B cell (primary cell): ENCODE data around the gene NTRK3. TPM values are rescaled to one million over a fixed set of nuclear protein-coding genes. Genes with fewer than 3 reads are reported as not detected.

ENCODE experiments used
- ATAC-seq: fragments of 200-7000 bp; cut with Tn5 transposase; one replicate; pipeline ENCODE4 v1.10.0; 2021; ENCODE audit warnings: low read depth, mild to moderate bottlenecking, moderate number of reproducible peaks, moderate library complexity
- CTCF ChIA-PET: fragments of 350-600 bp; sonication (Branson Sonifier 250); formaldehyde crosslinking; loops from one replicate; lab custom pipeline; 2021; ENCODE audit warnings: antibody characterized with exemption, inconsistent platforms; lab: Charles Lee
- POLR2A ChIA-PET: fragments of 350-600 bp; sonication (Branson Sonifier 250); formaldehyde crosslinking; loops from one replicate; lab custom pipeline; 2021; ENCODE audit warnings: antibody characterized with exemption; lab: Charles Lee
- DNase-seq: peaks from one replicate; pipeline ENCODE4 v3.0.0; 2013
- H2AFZ ChIP-seq: 2 replicates; pipeline ENCODE4 v1.6.1; 2012; ENCODE audit warnings: mild to moderate bottlenecking, low read depth, low read length; ENCODE audit not compliant: insufficient read depth, poor library complexity, severe bottlenecking
- H3K27ac ChIP-seq, 2 donors: 1 replicate in 1 of 2; 2 replicates in 1 of 2; pipeline ENCODE4 v1.5.1; 2012 to 2013; ENCODE audit warnings: low read length in 2 of 2, mild to moderate bottlenecking in 2 of 2, moderate library complexity in 1 of 2
- H3K27me3 ChIP-seq, 4 experiments: fragments of 200-600 bp in 1 of 4; sonication (generic) in 1 of 4; replicated peaks in 1 of 4; 1 replicate in 2 of 4; 2 replicates in 2 of 4; pipeline versions ENCODE4 v1.6.1 to v1.7.0; 2013 to 2016; ENCODE audit warnings: low read length in 3 of 4, mild to moderate bottlenecking in 2 of 4, mixed read lengths in 1 of 4, moderate library complexity in 1 of 4; ENCODE audit not compliant: insufficient read depth in 4 of 4, control insufficient read depth in 3 of 4; ENCODE audit errors: control extremely low read depth in 1 of 4
- H3K36me3 ChIP-seq, 2 experiments: replicated peaks in 1 of 2; 1 replicate in 1 of 2; 2 replicates in 1 of 2; pipeline versions ENCODE4 v1.6.1 to v1.7.1; 2013; ENCODE audit warnings: low read length in 1 of 2; ENCODE audit not compliant: insufficient read depth in 2 of 2, control insufficient read depth in 1 of 2; ENCODE audit errors: control extremely low read depth in 1 of 2, extremely low read depth in 1 of 2
- H3K4me1 ChIP-seq, 2 donors: fragments of 200-600 bp in 1 of 2; sonication (generic) in 1 of 2; 1 replicate in 1 of 2; 2 replicates in 1 of 2; pipeline versions ENCODE4 v1.5.1 to v1.6.1; 2013 to 2017; ENCODE audit warnings: low read length in 2 of 2; ENCODE audit not compliant: control insufficient read depth in 2 of 2, insufficient read depth in 2 of 2
- H3K4me2 ChIP-seq: replicated peaks from 2 replicates; pipeline ENCODE3; 2012; ENCODE audit warnings: mild to moderate bottlenecking, low read depth, low read length; ENCODE audit not compliant: poor library complexity, severe bottlenecking
- H3K4me3 ChIP-seq, 5 experiments: fragments of 200-600 bp in 1 of 5; sonication (generic) in 1 of 5; 1 replicate in 3 of 5; 2 replicates in 2 of 5; pipeline versions ENCODE4 v1.5.1 to v1.7.0; 2011 to 2016; ENCODE audit warnings: low read length in 4 of 5, mild to moderate bottlenecking in 4 of 5, low read depth in 2 of 5, control low read depth in 1 of 5, moderate library complexity in 1 of 5; ENCODE audit not compliant: insufficient read depth in 1 of 5; ENCODE audit errors: control extremely low read depth in 1 of 5, extremely low read depth in 1 of 5
- H3K79me2 ChIP-seq: fragments of 200-600 bp; sonication (generic); one replicate; pipeline ENCODE4 v1.6.0; 2016; ENCODE audit warnings: low read length; ENCODE audit not compliant: control insufficient read depth, insufficient read depth
- H3K9ac ChIP-seq: fragments of 200-600 bp; sonication (generic); 2 replicates; pipeline ENCODE4 v1.6.1; 2017; ENCODE audit warnings: mild to moderate bottlenecking, low read length, moderate library complexity
- H3K9me3 ChIP-seq, 3 donors: one replicate each; pipeline versions ENCODE4 v1.6.1 to v1.7.1; 2013; ENCODE audit warnings: low read length in 2 of 3; ENCODE audit not compliant: control insufficient read depth in 2 of 3, insufficient read depth in 1 of 3; ENCODE audit errors: control extremely low read depth in 1 of 3
- H4K20me1 ChIP-seq: 2 replicates; pipeline ENCODE4 v1.6.0; 2012; ENCODE audit warnings: mild to moderate bottlenecking, low read length; ENCODE audit not compliant: insufficient read depth, control insufficient read depth, poor library complexity, severe bottlenecking
- H3K27ac Mint-ChIP-seq: one replicate; pipeline ENCODE4 v1.8.0; 2021; ENCODE audit warnings: mixed read lengths
- H3K27me3 Mint-ChIP-seq: one replicate; pipeline ENCODE4 v1.8.0; 2021; ENCODE audit warnings: mixed read lengths
- H3K4me1 Mint-ChIP-seq: one replicate; pipeline ENCODE4 v1.8.0; 2021; ENCODE audit warnings: mixed read lengths
- H3K4me3 Mint-ChIP-seq: one replicate; pipeline ENCODE4 v1.8.0; 2021; ENCODE audit warnings: mixed read lengths
- H3K9me3 Mint-ChIP-seq: one replicate; pipeline ENCODE4 v1.8.0; 2022; ENCODE audit warnings: mixed read lengths; ENCODE audit not compliant: insufficient read depth
- EZH2 ChIP-seq: IDR thresholded peaks from 2 replicates; pipeline ENCODE4 v1.6.1; 2012; ENCODE audit warnings: borderline replicate concordance, low read depth, mild to moderate bottlenecking, moderate library complexity, low read length; ENCODE audit not compliant: insufficient read depth, poor library complexity, severe bottlenecking
- WGBS: methylation state at CpG from one replicate; pipeline ENCODE4 v1.1.5; 2013; ENCODE audit warnings: missing lambda C conversion rate; ENCODE audit not compliant: insufficient coverage; 5-methylcytosine and 5-hydroxymethylcytosine counted together
- intact Hi-C: fragments of 100-400 bp; cut with micrococcal nuclease; formaldehyde crosslinking; loops from one replicate; pipeline ENCODE4 v1.10.0; 2022
- polyA plus RNA-seq: library from polyadenylated mRNA; depleted of rRNA; stranded (reverse); fragments of >200 nt; gene quantifications from 2 replicates; pipeline ENCODE4 v1.2.3, GENCODE V29; 2012
- total RNA-seq, 2 donors: library from RNA; stranded (reverse); fragments of 120-200 nt in 1 of 2; gene quantifications; 1 replicate in 1 of 2; 2 replicates in 1 of 2; pipeline versions ENCODE4 v1.2.3 to v1.2.4, GENCODE V29; 2013 to 2022
- TF ChIP-seq, protein P1 (sequence below): fragments of 200-600 bp; IDR thresholded peaks from one replicate; pipeline ENCODE4 v1.8.0; 2022; ENCODE audit warnings: antibody characterized with exemption, mild to moderate bottlenecking

NTRK3 gene
- total and polyA plus RNA-seq, 2 donors (not counting 1 experiment from before 2014, with no cell fraction given) = not detected

DNA sequence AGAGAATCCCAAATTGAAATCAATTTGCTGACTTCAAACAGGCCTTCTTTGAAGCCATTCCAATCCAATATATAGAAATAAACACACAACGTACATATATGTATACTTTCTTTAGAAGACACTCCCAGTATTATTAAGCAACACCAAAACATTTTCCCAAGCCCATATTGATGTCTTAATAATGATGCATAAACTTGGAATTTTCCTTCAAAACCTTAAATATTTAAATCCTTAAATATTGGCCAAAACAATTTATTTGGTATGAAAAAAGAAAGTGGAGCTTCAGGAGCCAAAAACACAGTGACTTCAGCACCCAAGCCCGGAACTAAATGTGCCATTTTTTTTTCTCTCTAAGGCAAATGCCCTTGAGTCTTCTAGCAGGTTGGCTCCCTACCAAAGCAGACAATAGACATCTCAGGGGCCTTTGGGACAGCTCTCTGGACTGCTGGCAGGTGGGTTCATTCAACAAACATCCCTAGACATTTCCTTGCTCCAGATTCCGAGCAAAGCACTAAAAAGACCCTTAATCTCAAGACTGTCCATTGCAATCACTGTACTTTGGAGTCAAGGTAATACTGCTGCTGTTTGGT lies 384.7 kb downstream of the NTRK3 start:
- WGBS = 100% methylated on average over 1 of the region's 3 CpGs
- H3K9me3 Mint-ChIP-seq = no peaks in the 10 kb centered on the region

DNA sequence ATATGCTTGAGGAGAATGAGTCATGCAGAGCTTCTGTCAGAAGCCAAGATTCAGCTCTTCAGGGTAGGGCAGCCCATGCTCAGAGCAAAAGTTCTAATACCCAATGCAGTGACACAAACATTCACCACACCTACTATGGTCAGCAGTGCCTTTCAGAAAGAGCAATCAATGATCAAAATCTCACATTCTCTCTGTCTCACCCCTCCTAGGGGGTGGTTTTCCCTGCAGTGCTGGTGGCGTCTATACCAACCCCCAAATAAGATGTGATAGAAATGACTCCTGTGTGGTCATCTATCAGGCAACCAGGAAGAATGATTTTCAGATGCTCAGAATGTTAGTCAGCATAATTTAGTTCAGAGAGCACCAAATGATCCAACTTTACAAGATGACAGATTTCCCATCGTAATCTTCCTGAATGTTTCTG lies 385.3 kb downstream of the NTRK3 start:
- ATAC-seq (no peak), DNase-seq (no peak)
- no peaks in the 10 kb centered on the region for H3K4me1 Mint-ChIP-seq
- 100% methylated on average over 1 of the region's 2 CpGs for WGBS
- Histone ChIP-seq H3K9me3 (no peaks in the 10 kb centered on the region), H3K36me3 (no peaks in the 10 kb centered on the region), H3K9ac (no peak overlapping the region), H3K4me3 (no peak overlapping the region), H3K79me2 (no peaks in the 10 kb centered on the region), H2AFZ (no peak overlapping the region), H4K20me1 (no peaks in the 10 kb centered on the region), H3K4me1 (no peaks in the 10 kb centered on the region), H3K27me3 (no peaks in the 10 kb centered on the region), H3K4me2 (no peak overlapping the region), H3K27ac (no peak overlapping the region)
- no peaks in the 10 kb centered on the region for H3K9me3 Mint-ChIP-seq
- CTCF ChIA-PET = no interaction called here
- H3K27me3 Mint-ChIP-seq = no peaks in the 10 kb centered on the region
- H3K27ac Mint-ChIP-seq = no peak overlapping the region
- TF ChIP-seq, protein P1, sequence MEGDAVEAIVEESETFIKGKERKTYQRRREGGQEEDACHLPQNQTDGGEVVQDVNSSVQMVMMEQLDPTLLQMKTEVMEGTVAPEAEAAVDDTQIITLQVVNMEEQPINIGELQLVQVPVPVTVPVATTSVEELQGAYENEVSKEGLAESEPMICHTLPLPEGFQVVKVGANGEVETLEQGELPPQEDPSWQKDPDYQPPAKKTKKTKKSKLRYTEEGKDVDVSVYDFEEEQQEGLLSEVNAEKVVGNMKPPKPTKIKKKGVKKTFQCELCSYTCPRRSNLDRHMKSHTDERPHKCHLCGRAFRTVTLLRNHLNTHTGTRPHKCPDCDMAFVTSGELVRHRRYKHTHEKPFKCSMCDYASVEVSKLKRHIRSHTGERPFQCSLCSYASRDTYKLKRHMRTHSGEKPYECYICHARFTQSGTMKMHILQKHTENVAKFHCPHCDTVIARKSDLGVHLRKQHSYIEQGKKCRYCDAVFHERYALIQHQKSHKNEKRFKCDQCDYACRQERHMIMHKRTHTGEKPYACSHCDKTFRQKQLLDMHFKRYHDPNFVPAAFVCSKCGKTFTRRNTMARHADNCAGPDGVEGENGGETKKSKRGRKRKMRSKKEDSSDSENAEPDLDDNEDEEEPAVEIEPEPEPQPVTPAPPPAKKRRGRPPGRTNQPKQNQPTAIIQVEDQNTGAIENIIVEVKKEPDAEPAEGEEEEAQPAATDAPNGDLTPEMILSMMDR = no peak
- TF ChIP-seq EZH2 = no peak
- no peak overlapping the region for H3K4me3 Mint-ChIP-seq
- POLR2A ChIA-PET = no interaction called here
- intact Hi-C loops = no loop called here

More for the DNA sequence above, 384.7 kb downstream of the NTRK3 start:
- POLR2A ChIA-PET = no interaction called here
- TF ChIP-seq EZH2 = no peak
- TF ChIP-seq, protein P1 = no peak
- H3K4me1 Mint-ChIP-seq = no peaks in the 10 kb centered on the region
- H3K27ac Mint-ChIP-seq = no peak overlapping the region
- Histone ChIP-seq H4K20me1 (no peaks in the 10 kb centered on the region), H3K36me3 (no peaks in the 10 kb centered on the region), H2AFZ (no peak overlapping the region), H3K27me3 (no peaks in the 10 kb centered on the region), H3K4me2 (no peak overlapping the region), H3K79me2 (no peaks in the 10 kb centered on the region), H3K4me3 (no peak overlapping the region), H3K27ac (no peak overlapping the region), H3K9ac (no peak overlapping the region), H3K4me1 (no peaks in the 10 kb centered on the region), H3K9me3 (no peaks in the 10 kb centered on the region)
- ATAC-seq (no peak), DNase-seq (no peak)
- no peaks in the 10 kb centered on the region for H3K27me3 Mint-ChIP-seq
- CTCF ChIA-PET = no interaction called here
- no peak overlapping the region for H3K4me3 Mint-ChIP-seq
- intact Hi-C loops = no loop called here
